ENCODE measurements around the gene CIB4.

DNA sequence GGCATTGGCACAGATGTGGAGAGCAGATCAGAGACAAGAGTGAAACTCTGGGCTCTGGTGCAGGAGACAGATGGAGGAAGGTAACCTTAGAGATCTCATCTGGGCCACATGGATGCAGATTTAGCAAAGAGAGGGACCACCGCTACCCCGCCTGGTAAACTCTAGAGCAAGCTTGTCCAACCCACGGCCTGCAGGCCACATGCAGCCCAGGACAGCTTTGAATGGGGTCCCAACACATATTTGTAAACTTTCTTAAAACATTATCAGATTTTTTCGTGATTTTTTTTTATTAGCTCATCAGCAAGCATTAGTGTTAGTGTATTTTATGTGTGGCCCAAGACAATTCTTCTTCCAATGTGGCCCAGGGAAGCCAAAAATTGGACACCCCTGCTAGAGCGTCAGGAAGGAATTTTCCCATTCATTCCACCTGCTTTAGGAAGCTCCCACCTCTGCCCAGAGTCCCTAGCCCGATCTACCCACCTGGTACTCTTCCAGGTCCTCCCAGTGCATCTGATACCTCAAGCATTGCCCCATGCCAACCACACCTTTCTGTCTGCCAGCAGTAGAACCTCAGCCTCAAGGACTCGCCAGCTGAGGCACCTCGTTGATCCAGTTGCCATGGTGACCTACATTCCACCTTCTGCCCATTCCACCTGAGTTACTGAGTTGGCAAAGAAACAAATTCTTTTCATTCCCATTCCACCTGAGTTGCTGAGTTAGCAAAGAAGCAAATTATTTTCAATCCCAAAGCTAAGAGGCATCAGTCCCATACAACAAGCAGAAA is at the start of gene CIB4:
- TF ChIP-seq, protein P1, sequence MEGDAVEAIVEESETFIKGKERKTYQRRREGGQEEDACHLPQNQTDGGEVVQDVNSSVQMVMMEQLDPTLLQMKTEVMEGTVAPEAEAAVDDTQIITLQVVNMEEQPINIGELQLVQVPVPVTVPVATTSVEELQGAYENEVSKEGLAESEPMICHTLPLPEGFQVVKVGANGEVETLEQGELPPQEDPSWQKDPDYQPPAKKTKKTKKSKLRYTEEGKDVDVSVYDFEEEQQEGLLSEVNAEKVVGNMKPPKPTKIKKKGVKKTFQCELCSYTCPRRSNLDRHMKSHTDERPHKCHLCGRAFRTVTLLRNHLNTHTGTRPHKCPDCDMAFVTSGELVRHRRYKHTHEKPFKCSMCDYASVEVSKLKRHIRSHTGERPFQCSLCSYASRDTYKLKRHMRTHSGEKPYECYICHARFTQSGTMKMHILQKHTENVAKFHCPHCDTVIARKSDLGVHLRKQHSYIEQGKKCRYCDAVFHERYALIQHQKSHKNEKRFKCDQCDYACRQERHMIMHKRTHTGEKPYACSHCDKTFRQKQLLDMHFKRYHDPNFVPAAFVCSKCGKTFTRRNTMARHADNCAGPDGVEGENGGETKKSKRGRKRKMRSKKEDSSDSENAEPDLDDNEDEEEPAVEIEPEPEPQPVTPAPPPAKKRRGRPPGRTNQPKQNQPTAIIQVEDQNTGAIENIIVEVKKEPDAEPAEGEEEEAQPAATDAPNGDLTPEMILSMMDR (conservative IDR thresholded peaks at IDR 0.05 in 1 of 2, IDR thresholded peaks at IDR 0.05 in 1 of 2; ENCODE audit: extremely low read depth in 1 of 2, insufficient read depth in 1 of 2, low read depth in 1 of 2, low read length in 2 of 2): no peak
- TF ChIP-seq EZH2 (IDR thresholded peaks at IDR 0.05; ENCODE audit: borderline replicate concordance, low read length): no peak

Measured in mammary epithelial cell (primary cell).